ENCODE data around the gene ITGA2. TPM values are rescaled to one million over a fixed set of nuclear protein-coding genes. Genes with fewer than 3 reads are reported as not detected.

The ITGA2 gene
- total RNA-seq, 2 experiments from 2014 or later: 0.74 to 0.86 TPM

GRCh38 chr5:53105611-53106300, 116.6 kb downstream of the ITGA2 start:
- POLR2A ChIA-PET: interaction anchor here (0.7 kb wide), 1 partner anchor 1274 kb away, joined by 3 read pairs; no protein-coding TSS in a partner anchor
- DNase-seq: no peak
- no peak for ATAC-seq
- CTCF ChIA-PET: interaction anchor here (1.1 to 4.4 kb wide), 5 partner anchors 9 to 157 kb away, joined by 3 to 20 read pairs (median 4); partner anchors contain the start of gene ITGA2
- intact Hi-C loops (cut with micrococcal nuclease): no loop called here
- TF ChIP-seq, protein P1, sequence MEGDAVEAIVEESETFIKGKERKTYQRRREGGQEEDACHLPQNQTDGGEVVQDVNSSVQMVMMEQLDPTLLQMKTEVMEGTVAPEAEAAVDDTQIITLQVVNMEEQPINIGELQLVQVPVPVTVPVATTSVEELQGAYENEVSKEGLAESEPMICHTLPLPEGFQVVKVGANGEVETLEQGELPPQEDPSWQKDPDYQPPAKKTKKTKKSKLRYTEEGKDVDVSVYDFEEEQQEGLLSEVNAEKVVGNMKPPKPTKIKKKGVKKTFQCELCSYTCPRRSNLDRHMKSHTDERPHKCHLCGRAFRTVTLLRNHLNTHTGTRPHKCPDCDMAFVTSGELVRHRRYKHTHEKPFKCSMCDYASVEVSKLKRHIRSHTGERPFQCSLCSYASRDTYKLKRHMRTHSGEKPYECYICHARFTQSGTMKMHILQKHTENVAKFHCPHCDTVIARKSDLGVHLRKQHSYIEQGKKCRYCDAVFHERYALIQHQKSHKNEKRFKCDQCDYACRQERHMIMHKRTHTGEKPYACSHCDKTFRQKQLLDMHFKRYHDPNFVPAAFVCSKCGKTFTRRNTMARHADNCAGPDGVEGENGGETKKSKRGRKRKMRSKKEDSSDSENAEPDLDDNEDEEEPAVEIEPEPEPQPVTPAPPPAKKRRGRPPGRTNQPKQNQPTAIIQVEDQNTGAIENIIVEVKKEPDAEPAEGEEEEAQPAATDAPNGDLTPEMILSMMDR (IDR thresholded peaks at IDR 0.05): no peak
- peaks cover 46% of the 10 kb centered on the region for H3K4me1 Mint-ChIP-seq (ENCODE audit: low read depth)
- H3K36me3 Mint-ChIP-seq (ENCODE audit: low read depth): peaks cover 35% of the 10 kb centered on the region
- H3K4me3 Mint-ChIP-seq: no peak overlapping the region
- H3K27me3 Mint-ChIP-seq: no peaks in the 10 kb centered on the region
- H3K9me3 Mint-ChIP-seq: no peaks in the 10 kb centered on the region
- no peak overlapping the region for H3K27ac Mint-ChIP-seq

- ATAC-seq (peak; percentile 4), DNase-seq (no peak)
- Mint-ChIP-seq H3K9me3 (no peaks in the 10 kb centered on the region), H3K36me3 (ENCODE audit: low read depth) (peaks cover 20% of the 10 kb centered on the region), H3K27ac (peak overlapping the region; percentile 93), H3K4me1 (ENCODE audit: low read depth) (peaks cover 41% of the 10 kb centered on the region), H3K27me3 (no peaks in the 10 kb centered on the region), H3K4me3 (peak overlapping the region; percentile 95)
- intact Hi-C loops (cut with micrococcal nuclease): no loop called here
- ChIA-PET POLR2A (interaction anchor here (1.0 to 1.6 kb wide), 3 partner anchors 12 to 164 kb away, joined by 3 to 4 read pairs (median 4); no protein-coding TSS in a partner anchor), CTCF (interaction anchor here (0.7 to 2.0 kb wide), 8 partner anchors 9 to 1125 kb away, joined by 3 to 10 read pairs (median 4); no protein-coding TSS in a partner anchor)
- TF ChIP-seq, protein P1 (IDR thresholded peaks at IDR 0.05): no peak
Observed at GRCh38 chr5:53109056-53109442, 119.9 kb downstream of the ITGA2 start.

GRCh38 chr5:53109443-53110127, 120.4 kb downstream of the ITGA2 start, which contains the start of gene MOCS2:
Gene MOCS2 (minus strand): TSS chr5:53109757. CDS start chr5:53107174, 2,583 bp downstream.
- Mint-ChIP-seq H3K27me3 (no peaks in the 10 kb centered on the region), H3K4me3 (peak within 1 kb of the TSS; percentile 95), H3K9me3 (no peaks in the 10 kb centered on the region), H3K4me1 (ENCODE audit: low read depth) (peaks cover 41% of the 10 kb centered on the region), H3K36me3 (ENCODE audit: low read depth) (peaks cover 20% of the 10 kb centered on the region), H3K27ac (peak within 1 kb of the TSS; percentile 93)
- DNase-seq: peak; percentile 92
- POLR2A ChIA-PET: interaction anchor here (1.0 to 1.6 kb wide), 3 partner anchors 12 to 165 kb away, joined by 3 to 4 read pairs (median 4); no protein-coding TSS in a partner anchor
- TF ChIP-seq, protein P1 (IDR thresholded peaks at IDR 0.05): no peak
- CTCF ChIA-PET: interaction anchor here (0.7 to 2.0 kb wide), 8 partner anchors 9 to 1124 kb away, joined by 3 to 10 read pairs (median 4); no protein-coding TSS in a partner anchor
- peak; percentile 99 for ATAC-seq
- intact Hi-C loops (cut with micrococcal nuclease): no loop called here

DNA sequence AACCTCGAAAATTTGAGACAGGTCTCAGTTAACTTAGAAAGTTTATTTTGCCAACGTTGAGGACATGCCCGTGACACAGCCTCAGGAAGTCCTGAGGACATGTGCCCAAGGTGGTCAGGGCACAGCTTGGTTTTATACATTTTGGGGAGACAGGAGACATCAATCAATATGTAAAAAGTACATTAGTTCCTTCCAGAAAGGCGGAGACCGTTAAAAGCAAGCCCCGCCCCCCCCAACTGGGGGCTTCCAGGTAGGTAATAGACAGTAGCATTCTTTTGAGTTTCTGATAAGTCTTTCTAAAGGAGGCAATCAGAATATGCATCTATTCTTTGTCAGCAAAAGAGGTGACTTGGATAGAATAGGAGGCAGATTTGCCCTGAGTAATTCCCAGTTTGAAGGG, 121.0 kb downstream of the ITGA2 start:
- Mint-ChIP-seq H3K36me3 (ENCODE audit: low read depth) (peaks cover 20% of the 10 kb centered on the region), H3K27ac (peak overlapping the region; percentile 93), H3K9me3 (no peaks in the 10 kb centered on the region), H3K27me3 (no peaks in the 10 kb centered on the region), H3K4me3 (peak overlapping the region; percentile 95), H3K4me1 (ENCODE audit: low read depth) (peaks cover 38% of the 10 kb centered on the region)
- ATAC-seq (no peak), DNase-seq (peak; percentile 16)
- intact Hi-C loops (cut with micrococcal nuclease): no loop called here
- TF ChIP-seq, protein P1 (IDR thresholded peaks at IDR 0.05): no peak
- ChIA-PET POLR2A (interaction anchor here (1.1 to 1.6 kb wide), 2 partner anchors 17 to 165 kb away, joined by 3 to 4 read pairs; no protein-coding TSS in a partner anchor), CTCF (interaction anchor here (1.0 to 2.0 kb wide), 6 partner anchors 9 to 1124 kb away, joined by 3 to 10 read pairs (median 4); no protein-coding TSS in a partner anchor)

All from activated CD8-positive, alpha-beta T cell treated with anti-CD3 and anti-CD28 coated beads for 36 hours (primary cell).